Mesenteric fat pad (tissue), 1 donor: ENCODE results near the gene MORN1. TPM values are rescaled to one million over a fixed set of nuclear protein-coding genes. Genes with fewer than 3 reads are reported as not detected.

ENCODE experiments used
- DNase-seq: peaks from one replicate; pipeline ENCODE4 v3.0.0-alpha.2; 2020; ENCODE audit warnings: low spot score
- total RNA-seq: library from RNA; stranded (reverse); fragmentation: NEBNext Ultra II Directional; extraction: Animal tissue kit (Norgen Biotek cat#: 25700); gene quantifications from one replicate; pipeline ENCODE4 v1.2.1, GENCODE V29; 2021
- donor health status: DM: yes; HTN: yes; CAD: no.

Gene MORN1
- total RNA-seq, 1 donor from 2014 or later = 4.4 TPM

DNA sequence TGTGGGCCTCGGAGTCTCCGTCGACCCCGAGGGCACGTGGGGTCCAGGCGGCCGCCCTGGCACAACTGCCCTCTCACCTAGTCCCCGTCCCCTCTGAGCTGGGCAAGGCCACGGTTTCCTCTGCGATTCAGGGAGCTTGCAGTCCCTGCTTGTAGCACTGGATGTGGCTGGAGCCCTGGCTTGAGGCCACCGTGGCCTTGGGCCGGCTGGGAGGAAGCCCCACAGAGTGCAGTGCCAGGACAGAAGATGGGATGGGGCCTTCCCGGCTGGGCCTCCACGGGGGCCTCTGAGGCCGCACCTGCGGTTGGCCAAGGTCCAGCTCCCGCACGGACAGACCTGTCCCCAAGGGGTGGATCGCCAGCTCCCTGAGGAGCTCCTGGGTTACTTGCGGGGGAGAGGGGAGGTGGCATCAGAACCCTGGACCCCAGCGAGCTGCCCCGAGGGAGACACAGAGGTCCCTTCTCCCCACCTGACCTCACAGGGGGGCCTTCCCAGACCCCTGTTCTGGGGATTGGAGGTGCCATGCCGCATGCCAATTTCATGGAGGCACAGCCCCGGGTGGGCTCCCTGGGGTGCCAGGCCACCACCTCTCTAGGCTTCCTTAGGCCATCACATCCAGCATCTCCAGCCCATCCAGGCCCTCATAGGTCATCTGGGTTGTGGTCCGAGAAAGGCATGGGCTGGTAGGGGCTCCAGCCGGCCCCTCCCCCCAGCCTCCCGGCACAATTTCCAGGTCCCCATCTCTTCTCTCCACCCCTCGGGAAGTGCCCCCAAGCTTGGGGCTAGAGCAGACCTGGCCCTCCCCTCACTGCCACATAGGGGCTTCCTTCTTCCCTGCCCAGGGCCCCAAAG is 80.8 kb downstream of the MORN1 start:
- no peak for DNase-seq

DNA sequence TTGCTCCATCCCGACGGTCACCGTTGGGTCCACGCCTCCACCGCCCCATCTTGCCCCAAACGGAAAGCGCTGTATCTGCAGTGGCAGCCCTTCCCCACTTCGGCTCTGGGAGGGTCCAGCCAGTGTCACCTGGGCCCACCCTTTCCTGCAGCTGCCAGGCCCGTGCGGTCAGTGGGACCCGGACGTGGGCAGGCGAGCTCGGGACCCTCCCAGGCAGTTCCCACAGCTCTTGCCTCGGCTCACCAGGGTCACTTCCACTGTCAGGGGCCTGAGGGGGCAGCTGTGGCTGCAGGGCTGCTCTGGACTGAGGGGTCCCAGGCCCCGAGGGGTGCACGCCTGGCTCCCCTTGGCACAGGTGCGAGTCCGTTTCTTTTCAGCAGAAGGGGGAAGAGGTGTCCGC is 82.5 kb downstream of the MORN1 start:
- DNase-seq = no peak

GRCh38 chr1:2307972-2308371 is 83.4 kb downstream of the MORN1 start:
- no peak for DNase-seq

GRCh38 chr1:2307064-2307605 is 84.2 kb downstream of the MORN1 start:
- no peak for DNase-seq

DNA sequence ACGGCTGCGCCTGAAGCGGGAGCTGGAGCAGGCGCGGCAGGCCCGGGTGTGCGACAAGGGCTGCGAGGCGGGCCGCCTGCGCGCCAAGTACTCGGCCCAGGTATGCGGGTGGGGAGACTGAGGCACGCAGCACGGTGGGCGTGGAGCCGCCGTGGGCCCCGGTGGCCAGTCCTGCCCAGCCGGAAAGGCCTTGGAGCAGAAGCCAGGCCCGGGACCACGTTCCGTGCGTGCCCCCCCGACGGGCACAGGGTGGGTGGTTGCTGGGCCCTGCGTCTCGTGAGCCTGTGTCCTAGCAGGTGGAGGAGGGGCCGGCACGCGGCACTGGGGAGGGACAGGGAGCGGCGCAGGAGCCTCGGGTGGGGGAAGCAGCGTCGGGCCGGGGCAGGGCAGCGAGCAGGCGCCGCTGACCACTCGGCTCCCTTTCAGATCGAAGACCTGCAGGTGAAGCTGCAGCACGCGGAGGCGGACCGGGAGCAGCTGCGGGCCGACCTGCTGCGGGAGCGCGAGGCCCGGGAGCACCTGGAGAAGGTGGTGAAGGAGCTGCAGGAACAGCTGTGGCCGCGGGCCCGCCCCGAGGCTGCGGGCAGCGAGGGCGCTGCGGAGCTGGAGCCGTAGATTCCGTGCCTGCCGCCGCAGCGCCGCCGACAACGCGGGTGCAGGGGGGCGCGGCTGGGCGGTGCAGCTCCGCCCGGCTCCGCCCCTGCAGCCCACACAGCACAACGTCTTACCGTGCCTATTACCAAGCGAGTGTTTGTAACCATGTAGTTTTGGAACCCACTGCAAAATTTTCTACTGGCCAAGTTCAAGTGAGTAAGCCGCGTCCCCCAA is 85.0 kb downstream of the MORN1 start:
- DNase-seq = no peak

DNA sequence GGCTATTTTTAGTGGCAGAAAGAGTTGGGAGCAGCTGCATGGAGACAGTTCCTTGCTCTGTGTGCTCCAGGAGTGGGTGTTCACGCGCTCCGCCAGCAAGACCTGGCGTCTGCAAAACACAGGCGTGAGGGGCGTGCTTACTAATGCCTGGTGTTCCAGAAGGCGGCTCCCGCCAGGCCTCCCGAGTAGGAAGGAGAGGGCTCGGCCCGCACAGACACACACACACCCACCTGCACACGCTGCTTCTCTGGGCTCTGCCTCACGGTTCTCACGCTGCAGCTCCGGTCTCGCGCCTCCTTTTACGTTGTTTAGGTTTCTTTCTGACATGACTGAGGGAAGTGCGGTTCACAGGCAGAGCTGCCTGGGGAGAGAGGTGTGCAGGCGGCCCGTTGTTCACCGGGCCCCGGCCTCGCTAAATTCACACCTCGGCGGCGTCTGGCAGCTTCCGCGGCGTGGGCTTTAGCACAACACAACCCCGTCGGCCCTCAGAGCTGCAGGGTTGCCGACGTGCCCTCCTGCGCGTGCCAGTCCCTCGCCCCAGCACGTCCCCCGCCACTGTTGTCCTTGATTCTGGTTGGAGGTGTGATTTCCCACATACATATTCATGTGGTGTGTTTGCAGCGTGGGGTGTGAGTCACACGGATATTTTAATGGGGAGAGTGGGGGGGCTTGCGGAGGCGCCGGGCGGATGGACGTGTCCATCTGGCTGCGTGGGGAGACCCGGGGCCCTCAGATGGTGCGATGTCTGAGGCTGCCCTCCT is 86.3 kb downstream of the MORN1 start:
- DNase-seq = no peak

- DNase-seq = no peak
Measured at GRCh38 chr1:2304282-2304681, 87.1 kb downstream of the MORN1 start.

- no peak for DNase-seq
Measured at GRCh38 chr1:2303781-2304180, 87.6 kb downstream of the MORN1 start.

DNA sequence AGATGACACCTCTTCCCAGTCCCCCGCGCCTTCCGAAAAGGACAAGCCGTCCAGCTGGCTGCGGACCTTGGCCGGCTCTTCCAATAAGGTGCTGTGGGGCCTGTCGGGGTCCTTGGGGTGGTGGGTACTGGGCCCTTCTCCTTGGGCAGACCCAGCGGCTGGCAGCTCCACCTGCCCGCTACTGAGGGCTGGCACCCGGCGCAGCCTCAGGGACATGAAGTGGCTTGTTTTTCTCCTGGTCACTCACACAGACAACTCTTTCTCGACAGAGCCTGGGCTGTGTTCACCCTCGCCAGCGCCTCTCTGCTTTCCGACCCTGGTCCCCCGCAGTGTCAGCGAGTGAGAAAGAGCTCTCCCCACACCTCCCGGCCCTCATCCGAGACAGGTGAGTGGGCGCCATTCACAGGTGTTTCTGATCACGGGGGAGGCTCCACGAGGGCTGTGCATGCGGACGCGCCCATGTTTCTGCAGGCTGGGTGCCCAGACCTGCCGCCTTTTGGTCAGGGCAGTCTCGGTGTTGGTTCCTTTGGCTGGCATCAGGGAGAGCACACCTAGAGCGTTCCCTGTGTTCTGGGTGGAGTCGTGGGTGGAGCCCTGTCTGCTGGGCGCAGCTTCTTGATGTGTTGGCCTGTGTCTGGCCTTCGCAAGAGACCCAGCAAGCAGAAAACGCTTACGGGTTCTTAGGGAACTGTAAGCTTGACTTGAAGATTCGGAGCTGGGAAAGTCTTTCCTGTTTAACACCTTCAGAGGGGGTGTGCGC is 88.2 kb downstream of the MORN1 start:
- no peak for DNase-seq

DNA sequence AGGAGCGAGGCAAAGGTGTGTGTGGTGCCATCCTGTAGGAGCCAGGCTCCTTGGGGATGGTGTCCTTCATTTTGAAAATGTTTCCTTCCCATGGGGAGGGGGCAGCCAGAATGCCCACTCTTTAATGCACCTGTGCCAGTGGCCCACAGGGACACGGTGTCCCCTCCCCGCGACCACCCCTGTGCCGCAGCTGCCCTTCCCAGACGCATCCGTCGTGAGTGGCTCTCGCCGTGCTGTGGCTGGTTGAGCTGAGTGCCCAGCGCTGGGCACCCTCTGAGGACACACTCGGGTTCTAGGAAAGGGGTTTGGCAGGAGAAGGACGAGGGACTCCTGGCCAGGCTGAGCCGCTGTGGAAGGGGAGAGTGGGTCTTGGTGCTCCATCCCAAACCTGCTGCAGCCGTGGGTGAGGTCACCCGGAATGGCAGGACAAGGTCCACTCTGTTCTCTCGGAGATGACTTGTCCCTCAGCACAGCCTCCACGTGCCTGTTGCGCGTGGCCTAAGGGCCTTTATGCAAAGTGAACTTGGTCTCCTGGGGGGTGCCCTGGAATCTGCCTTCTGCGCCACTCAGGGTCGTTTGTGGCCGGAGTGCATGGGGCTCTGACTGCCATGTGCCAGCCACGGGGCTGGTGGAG is 88.9 kb downstream of the MORN1 start:
- no peak for DNase-seq

DNA sequence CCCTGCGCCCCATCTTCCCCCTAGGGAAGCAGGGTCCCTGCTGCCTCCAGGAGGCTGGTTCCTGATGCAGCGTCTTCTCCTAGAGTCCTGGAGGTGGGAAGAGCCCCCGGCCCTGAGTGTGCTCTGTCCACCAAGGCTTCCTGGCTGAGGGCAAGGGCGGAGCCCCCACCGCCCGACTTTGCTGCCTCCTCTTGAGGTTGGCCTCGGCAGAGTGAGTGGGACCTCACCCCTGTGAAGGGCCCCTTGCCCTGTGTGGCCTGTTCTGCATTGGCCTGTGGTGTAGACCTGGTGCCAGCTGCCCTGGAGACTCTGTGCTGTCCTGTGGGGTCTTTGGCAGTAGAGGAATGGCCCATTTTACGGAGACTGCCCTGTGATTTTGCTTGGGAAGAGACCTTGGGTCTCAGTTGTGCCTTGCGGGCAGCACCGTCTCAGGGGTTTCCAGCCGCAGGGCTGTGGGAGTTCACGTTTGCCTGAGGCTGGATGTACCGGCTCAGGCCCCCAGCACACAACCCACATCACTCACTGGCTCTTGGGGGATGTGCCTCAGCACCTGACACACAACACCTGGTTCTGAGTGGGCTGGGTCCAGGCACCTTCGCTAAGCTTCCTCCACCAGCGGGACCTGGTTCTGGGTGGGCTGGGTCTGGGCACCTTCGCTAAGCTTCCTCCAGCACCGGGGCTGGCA is 89.6 kb downstream of the MORN1 start:
- DNase-seq = no peak

- DNase-seq = peak; percentile 95
Measured at GRCh38 chr1:2300851-2301606, 90.3 kb downstream of the MORN1 start.

DNA sequence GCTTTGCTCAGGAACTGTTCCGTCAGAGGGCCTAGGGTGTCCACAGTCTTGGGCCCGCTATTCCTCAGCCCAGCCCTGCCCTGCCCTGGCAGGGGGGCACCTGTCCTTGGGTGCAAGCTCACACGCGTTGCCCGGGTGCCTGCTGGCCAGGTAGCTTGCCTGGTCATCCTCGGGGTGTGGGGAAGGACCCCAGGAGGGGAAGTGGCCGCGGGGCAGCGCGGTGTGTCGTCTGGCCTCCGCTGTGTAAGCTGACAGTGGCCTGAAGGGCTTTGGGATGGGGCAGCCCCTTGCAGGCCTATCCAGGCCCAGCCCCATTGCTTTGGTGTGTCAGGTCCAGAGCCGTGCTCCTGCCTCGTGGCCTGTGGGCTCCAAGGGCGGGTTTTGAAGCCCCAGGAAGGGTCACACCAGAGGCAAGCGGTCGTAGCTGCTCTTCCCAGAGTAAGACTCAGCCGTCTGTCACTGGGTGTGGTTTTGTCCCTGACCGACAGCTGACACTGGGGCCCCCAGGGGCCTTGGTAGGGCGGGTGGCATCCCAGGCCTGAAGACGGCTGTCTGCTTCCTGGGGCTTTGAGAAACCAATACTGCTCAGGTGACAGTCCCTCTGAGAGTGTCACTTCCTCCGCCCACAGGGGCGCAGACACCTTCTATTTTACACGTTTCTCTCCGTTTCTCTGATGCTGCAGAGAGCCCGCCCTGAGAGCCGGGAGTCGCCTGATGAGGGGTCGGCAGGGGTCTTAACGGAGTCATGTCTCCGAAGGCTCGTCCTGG is 91.2 kb downstream of the MORN1 start:
- no peak for DNase-seq

DNA sequence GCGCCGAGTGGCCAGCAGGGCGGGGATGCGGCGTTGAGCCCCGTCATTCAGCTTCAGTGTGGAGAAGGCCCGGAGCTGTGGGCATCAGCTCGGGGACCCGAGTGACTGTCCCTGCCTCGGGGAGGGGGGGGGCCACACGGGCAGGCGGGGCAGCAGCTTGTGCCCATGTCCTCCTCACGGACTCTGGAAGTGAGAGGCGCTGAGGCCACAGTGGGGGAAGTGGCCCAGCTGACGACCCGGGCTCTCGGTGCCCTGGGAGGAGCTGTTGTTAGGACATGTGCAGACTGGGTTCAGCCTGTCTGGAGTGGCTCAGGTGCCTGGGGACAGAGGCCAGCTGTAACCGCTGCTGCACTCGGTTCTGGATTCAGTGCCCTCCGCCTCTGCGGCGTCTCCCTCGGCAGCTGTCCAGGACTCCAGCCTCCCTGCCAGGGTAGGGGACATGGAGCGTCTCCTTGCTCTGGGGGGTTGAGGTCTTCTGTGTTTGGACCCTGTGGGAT is 92.2 kb downstream of the MORN1 start:
- DNase-seq = no peak

DNA sequence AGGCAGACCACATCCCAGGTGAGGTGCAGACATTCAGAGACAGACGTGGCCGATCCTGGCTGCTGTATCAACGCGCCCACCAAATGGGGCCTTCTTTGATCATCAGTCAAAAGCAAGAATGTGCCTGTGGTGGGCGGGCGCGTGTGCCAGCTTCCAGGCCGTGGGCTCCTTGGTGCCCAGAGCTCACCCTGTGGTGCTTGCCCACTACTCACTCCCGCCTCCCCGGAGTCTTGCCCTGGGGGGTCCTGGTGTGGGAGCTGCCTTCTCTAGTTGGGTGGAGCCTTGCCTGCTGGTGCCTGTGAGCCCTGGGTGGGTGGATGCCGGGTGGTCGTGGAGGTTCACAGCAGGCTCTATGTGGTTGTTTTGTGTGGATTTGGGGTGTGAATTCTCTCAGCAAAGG is 92.7 kb downstream of the MORN1 start:
- no peak for DNase-seq

DNA sequence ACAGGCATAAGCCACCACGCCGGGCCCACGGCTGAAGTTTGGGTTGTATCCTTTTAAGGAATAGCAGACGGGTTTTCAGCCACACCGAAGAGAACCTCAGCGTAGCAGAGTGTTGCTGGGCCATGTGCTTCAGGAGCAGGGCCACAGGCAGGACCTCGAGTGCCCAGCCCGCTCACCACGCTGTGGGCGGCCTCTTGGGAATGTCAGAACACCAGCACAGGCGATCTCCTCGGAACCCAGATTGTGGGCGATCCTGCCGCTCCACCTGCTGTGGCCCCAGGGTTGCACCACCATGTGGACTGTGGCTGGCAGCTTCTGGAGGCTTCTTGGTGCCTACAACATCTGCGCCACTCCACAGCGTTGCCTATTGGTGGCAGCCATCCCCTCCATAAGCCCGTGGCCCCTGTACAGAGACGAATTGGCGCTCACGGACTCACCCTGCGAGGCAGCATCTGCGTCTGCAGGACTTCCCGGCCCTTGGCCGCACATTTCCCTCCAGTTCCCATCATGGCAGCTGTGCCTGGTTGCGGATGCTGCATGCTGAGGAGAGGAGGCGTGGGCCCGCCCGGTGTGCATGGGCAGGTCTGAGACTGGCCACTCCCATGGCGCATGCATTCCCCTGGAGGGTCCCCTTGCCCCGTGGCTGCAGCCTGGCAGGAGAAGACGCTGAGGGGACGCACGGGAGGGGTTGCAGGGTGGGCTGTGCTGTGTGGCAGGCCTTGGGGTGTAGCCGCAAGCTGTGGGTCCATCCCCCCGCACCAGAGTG is 93.9 kb downstream of the MORN1 start:
- no peak for DNase-seq

GRCh38 chr1:2296614-2297013 is 94.7 kb downstream of the MORN1 start:
- DNase-seq = no peak
